Suppressor macrophage treated with lipopolysaccharide for 1 hour (primary cell): ENCODE data around the gene TAF10.
A peak's percentile ranks its signal among the peaks of the same experiment; 100 is the strongest.

Experiments
- DNase-seq, 3 donors: peaks; one replicate each; pipeline ENCODE4 v3.0.0-alpha.2; 2020 to 2022

The TAF10 gene

GRCh38 chr11:6576471-6577373, 35.3 kb downstream of the TAF10 start:
- DNase-seq, result peak; percentile 17 to 22 (median 20)

DNA sequence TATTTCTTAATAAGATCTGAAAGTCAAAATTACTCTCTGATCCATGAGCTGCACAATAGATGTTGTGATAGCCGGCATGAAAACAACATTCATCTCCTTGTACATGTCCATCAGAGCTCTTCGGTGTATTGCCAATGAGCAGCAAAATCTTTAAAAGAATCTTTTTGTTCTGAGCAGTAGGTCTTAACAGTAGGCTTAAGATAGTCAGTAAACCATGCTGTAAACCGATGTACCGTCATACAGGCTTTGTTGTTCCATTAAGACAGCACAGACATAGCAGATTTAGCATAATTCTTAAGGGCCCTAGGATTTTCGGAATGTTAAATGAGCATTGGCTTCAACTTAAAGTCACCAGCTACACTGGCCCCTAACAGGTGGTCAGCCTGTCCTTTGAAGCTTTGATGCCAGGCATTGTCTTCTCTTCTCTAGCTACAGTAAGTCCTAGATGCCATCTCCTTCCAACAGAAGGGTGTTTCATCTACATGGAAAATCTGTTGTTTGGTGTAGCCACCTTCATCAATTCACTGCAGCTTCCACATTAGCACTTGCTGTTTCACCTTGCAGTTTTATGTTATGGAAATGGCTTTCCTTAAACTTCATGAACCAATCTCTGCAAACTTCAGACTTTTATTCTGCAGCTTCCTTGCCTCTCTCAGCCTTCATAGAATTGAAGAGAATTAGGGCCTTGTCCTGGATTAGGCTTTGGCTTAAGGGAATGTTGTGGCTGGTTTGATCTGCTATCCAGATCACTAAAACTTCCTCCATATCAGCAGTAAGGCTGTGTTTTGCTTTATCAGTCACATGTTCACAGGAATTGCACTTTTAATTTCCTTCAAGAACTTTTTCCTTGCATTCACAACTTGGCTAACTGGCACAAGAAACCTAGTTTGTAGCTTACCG, 37.0 kb downstream of the TAF10 start:
- DNase-seq, result no peak

- no peak for DNase-seq
Observed at GRCh38 chr11:6572215-6572614, 39.8 kb downstream of the TAF10 start.

DNA sequence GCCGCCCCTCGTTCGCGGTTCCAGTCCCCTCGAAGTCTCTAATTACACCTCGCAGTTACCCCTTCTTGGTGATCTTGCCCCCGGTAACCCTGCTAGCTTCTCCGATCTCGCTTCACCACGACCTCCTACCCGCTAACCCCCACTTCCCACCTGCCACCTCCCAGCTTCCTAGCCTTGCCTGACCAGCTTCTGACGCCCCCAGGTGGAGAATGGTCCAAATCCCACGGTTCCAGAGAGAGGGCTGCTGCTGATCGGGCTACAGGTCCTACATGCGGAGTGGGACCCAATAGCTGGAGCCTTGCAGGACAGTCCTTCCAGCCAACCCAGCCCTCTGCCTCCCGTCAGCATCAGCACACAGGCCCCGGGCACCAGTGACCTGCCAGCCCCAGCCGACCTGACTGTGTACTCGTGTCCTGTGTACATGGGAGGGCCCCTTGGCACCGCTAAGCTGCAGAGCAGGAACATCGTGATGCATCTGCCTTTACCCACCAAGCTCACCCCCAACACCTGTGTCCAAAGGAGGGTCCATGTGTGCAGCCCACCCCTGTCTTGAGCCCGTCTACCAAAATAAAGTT, 40.5 kb downstream of the TAF10 start:
- no peak for DNase-seq

DNA sequence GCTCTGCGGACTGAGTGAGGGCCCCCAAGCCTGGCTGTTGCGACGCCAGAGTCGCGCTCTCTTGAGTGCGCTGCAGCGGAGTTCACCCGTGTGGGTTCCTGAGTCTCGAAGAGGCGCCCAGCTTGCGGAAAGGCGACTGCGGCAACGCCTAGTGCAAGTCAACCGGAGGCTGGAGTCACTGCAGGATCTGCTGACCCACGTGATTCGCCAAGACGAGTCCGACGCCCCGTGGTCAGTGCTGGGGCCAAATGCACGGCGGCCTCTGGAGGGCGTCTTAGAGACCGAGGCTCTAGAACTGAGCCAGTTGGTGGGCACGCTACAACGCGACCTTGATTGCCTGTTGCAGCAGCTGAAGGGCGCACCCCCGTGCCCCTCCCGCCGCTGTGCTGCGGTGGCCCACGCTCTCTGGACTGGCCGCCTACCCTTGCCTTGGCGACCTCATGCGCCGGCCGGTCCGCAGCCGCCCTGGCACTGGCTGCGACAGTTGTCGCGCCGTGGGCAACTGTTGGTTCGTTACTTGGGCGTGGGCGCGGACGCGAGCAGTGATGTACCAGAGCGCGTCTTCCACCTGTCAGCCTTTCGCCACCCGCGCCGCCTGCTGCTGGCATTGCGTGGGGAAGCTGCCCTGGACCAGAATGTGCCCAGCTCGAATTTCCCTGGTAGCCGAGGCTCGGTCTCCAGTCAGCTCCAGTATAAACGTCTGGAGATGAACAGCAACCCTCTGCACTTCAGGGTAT, 41.2 kb downstream of the TAF10 start:
- no peak for DNase-seq

DNA sequence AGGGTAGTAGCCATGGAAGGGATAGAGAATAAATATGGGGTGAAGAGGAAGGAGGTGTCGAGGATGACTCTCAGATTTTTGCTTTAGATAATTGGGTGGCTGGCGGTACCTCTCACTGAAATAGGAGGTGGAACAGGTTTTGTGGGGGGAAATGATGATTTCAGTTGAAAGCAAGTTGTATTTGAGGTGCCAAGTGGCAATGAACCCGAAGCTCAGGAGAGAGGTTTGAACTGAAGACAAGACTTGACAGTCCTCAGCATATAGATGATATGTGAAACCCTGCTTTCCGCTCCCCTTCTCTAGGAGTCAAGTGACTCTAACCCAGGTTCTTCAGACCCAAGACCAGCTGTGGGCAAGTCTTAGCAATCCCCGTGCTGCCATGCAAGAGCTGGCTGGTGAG, 42.3 kb downstream of the TAF10 start:
- no peak for DNase-seq

GRCh38 chr11:6568191-6568918, 43.7 kb downstream of the TAF10 start:
- peak in 2 of 3 donors; percentile 9 to 10 for DNase-seq

GRCh38 chr11:6567371-6567745, 44.7 kb downstream of the TAF10 start:
- DNase-seq, result no peak

DNA sequence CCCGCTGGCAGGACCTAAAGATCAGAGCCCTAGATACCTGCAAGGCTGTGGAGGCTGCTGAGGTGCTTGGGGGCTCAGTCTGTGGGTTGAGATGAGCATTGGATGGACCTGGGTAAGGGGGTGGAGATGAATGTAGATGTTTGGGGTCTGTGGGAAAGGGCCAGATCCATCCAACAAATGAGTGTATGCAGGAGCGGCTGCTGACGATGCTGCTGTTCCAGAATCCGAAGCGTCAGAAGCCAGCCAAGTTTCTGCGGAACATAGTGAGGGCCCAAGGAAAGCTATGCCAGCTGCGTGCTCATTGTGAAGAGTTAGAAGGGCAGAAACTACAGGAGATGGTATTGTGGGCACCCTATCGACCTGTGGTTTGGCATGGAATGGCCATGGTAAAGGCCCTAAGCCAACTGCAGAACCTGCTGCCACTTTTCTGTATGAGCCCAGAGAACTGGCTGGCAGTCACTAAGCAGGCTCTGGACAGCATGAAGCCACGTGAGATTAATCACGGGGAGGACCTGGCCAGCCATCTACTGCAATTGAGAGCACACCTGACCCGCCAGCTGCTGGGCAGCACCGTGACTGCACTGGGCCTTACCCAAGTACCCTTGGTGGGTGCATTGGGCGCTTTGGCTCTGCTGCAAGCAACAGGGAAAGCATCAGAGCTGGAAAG, 45.2 kb downstream of the TAF10 start:
- DNase-seq, result no peak

- DNase-seq, result no peak
Observed at GRCh38 chr11:6565988-6566703, 45.9 kb downstream of the TAF10 start.

- DNase-seq, result no peak
Observed at GRCh38 chr11:6565325-6565724, 46.7 kb downstream of the TAF10 start.

DNA sequence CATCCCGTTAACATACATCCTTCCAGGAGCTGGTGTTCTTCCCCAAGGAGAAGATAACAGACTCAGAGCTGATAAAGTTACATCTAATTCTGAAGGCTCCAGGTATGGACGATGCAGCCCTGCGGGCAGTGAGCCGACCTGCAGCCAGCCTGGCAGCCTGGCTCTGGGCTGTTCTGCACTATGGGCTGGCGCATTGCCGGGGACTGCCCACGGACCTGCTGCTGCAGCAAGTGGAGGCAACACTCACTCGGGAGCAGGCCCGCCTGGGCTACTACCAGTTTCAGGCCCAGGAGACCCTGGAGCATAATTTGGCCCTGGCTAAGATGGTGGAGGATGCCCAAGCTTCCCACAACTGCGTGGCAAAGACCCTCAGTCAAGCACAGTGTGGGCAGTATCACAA, 48.3 kb downstream of the TAF10 start:
- no peak for DNase-seq

GRCh38 chr11:6563121-6563619, 48.8 kb downstream of the TAF10 start:
- DNase-seq, result no peak

DNA sequence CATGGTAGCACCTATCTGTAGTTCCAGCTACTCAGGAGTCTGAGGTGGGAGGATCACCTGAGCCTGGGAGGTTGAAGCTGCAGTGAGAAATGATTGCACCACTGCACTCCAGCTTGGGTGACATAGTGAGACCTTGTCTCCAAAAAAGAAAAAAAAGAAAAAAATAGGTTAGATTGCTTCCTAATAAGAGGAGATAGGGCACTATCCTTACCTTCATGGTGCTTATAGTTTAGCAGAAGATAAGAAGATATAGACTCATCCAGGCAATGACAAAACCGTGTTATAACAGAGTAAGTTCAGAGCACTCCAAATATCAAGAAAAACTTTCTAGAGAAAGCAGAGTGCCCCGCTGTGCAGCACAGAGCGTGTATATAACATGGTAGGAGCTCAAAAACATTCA, 50.7 kb downstream of the TAF10 start:
- DNase-seq, result no peak
